Erythroblast (primary cell): ENCODE measurements around the gene IGHMBP2.
"Not testable (repeated sequence)": the region's sequence is repeated elsewhere in the genome, so short reads cannot be mapped to it uniquely, and the experiment has no call there.

Source experiments
- DNase-seq, 2 experiments: peaks; one replicate each; lab custom pipeline; 2025; lab: John Stamatoyannopoulos, UW
- GATA1 ChIP-seq: IDR thresholded peaks from 2 replicates; pipeline ENCODE4 v1.6.1; 2011; ENCODE audit warnings: low read depth, mild to moderate bottlenecking, control low read depth, low read length, moderate library complexity
- POLR2A ChIP-seq: IDR thresholded peaks from 2 replicates; pipeline ENCODE4 v1.6.1; 2011; ENCODE audit warnings: mild to moderate bottlenecking, low read length

The IGHMBP2 gene

DNA sequence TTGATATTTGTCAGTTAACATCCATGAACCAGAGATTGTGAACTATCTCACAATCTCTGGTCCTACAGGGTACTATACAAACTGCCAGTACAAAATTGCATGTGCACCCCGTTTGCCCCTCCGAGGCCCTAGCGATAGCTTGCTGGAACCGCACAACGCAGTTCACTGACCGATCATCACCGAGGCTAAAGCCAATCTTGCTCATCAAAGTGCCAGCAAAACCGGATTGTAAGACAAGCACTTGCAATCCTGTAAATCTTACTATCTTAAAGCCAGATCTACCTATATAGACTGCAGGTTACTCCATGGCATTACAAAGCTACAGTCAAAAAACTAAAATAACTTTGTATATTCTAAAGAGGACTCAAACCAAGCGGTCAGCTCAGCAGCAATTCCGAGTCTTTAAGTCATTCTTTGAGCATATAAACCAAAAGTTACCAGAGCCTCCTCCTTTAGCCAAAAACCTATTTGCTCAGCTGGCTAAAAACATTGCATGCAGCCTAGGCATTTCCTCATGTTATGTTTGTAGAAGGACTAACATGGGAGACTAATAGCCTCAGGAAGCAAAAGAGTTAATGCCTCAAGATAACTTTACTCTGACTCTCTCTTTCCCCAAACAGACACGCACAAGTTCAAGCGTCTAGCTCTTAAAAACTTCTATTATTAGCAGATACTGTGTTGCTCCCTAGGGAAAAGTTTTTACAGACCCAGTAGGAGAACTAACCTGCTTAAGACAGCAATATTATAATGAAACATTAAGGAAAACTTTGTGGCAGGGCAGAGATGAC is 31.3 kb upstream of the IGHMBP2 start:
- DNase-seq = no peak
- TF ChIP-seq GATA1 (no peak), POLR2A (no peak)

- no peak for DNase-seq
- no peak for TF ChIP-seq POLR2A
- TF ChIP-seq GATA1 = no peak
These were observed 25.7 kb upstream of the IGHMBP2 start for GRCh38 chr11:68878022-68878421.

DNA sequence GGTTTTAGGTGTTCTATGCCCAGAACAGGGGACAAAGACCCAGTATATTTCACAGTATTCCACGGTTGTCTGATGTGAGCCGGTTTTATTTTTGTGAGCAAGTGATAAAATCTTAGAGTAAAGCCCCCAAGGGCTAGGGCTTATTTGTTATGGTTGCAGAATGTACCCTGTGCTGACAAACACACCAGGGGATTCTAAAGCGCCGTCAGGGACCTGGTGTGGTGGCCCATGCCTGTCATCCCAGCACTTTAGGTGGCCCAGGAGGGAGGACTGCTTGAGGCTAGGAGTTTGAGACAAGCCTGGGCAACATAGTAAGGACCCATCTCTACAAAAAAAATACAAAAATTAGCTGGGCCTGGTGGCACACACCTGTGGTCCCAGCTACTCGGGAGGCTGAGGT is 22.8 kb upstream of the IGHMBP2 start:
- TF ChIP-seq POLR2A (no peak), GATA1 (no peak)
- DNase-seq = no peak

DNA sequence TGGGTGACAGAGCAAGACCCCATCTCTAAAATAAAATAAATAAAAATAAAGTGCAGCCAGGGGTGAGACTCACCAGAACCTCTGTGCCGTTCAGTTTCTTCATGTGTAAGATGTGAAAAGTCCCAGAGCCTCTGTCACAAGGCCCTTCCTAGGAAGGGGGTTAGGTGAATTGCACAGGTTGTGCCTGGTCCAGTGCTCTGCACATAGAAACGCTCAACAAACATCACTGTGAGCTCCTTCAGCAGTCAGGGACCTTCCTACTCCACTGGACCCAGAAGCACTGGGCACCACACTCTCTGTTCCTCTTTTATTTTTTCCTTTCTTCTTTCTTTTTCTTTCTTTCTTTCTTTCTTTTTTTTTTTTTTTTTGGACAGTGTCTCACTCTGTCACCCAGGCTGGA is 22.4 kb upstream of the IGHMBP2 start:
- no peak for DNase-seq
- TF ChIP-seq POLR2A = no peak
- no peak for TF ChIP-seq GATA1

- TF ChIP-seq GATA1 (no peak), POLR2A (no peak)
These were observed 21.3 kb upstream of the IGHMBP2 start for GRCh38 chr11:68882391-68882790.

DNA sequence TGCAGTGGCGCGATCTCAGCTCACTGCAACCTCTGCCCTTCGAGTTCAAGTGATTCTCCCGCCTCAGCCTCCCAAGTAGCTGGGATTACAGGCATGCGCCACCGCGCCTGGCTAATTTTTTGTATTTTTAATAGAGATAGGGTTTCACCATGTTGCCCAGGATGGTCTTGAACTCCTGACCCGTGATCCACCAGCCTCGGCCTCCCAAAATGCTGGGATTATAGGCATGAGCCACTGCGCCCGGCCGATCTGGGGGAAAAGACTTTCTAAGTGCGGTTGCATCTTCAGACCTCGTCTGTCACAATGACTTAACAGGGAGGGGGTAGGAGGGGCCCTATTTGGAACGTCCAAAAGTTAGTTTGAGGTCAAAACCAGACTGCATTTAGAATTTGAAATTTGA is 18.9 kb upstream of the IGHMBP2 start:
- not testable (repeated sequence) for DNase-seq

More at GRCh38 chr11:68882391-68882790, 21.3 kb upstream of the IGHMBP2 start:
- no peak for DNase-seq

DNA sequence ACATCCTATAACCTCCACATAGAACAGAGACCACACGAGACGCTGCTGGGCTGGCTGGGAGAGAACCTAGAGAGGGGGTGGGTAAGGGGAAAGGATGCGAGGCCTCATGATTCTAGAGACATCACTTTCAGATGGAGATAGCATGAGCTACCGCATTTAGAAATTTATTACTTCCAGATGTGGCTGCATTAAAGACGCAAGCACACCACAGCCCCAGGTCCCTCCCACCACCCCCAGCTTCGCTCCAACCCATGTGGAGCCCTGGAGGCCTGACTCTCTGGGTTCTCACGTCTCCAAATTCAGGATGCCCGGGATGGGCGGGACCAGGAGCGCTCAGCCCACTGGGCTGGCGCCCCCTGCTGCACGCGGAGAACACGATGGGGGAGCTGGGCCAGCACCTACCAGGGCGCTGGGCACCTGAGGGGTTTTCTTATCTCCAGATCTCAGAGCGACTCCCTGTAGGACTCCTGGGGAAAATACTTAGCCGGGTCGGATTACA is 13.7 kb upstream of the IGHMBP2 start:
- no peak for TF ChIP-seq POLR2A
- no peak for TF ChIP-seq GATA1
- peak; percentile 19 for DNase-seq

- TF ChIP-seq GATA1 (no peak), POLR2A (no peak)
- no peak for DNase-seq
These were observed 13.0 kb upstream of the IGHMBP2 start for GRCh38 chr11:68890490-68891231.

DNA sequence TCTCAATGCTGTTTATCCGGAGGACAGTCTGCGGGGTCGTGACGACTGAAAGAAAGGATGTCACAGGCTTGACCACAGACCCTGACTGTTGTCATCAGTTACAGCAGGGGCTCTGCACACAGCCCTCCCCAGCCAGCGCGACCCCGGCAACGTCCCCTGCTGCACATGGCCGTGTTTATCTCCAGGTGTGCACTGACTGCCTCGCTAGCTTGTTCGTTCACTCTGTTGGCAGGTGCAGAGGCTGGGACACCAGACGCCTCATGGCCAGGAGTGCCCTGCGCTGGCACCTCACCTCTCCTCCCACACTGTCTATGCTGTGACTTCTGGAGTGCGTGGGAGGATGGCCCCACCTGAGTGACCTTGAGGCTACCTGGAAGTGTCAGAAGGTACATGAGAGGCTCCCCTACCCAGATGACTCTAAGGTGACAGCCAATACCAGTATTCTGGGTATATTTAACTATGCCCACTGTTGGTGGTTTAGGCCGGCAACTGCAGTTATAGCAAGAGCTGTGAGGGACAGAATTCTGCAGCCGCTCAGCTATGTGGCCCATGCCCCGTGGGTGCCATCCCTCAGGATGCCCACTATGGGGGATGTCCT is 12.2 kb upstream of the IGHMBP2 start:
- no peak for DNase-seq
- TF ChIP-seq GATA1 (no peak), POLR2A (no peak)

- no peak for DNase-seq
- no peak for TF ChIP-seq GATA1
- no peak for TF ChIP-seq POLR2A
These were observed 11.1 kb upstream of the IGHMBP2 start for GRCh38 chr11:68892576-68892975.

GRCh38 chr11:68893282-68893681 is 10.4 kb upstream of the IGHMBP2 start:
- no peak for DNase-seq
- TF ChIP-seq GATA1 = no peak
- TF ChIP-seq POLR2A = no peak

- DNase-seq = no peak
- TF ChIP-seq GATA1 = no peak
These were observed 7.3 kb upstream of the IGHMBP2 start for GRCh38 chr11:68896171-68896959.

- DNase-seq = no peak
- no peak for TF ChIP-seq POLR2A
- no peak for TF ChIP-seq GATA1
These were observed 6.2 kb upstream of the IGHMBP2 start for GRCh38 chr11:68897441-68897840.

DNA sequence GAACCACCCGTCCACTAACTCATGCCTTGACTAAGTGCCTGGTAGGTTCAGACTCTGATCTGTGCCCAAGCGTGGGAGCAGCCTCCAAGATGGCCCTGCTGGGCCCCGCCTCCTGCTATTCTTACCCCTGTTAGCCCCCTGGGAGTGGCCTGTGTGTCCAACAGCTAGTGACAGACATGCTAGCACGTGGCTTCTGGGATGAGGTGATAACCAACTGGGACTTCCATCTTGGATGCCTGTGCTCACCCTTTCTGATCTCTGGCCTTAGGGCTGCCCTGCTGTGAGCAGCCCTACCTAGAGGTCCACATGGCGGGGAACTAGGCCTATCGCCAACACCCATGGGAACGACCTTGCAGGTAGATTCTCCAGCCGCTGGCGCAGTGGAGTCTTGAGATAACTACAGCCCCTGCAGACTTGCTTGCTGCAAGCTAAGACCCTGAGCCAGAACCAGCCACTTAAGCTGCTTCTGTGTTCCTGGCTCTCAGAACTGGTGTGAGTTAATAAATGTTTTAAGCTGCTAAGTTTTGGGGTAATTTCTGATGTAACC is 2.8 kb upstream of the IGHMBP2 start:
- DNase-seq = peak in 1 of 2 experiments; percentile 54

More for the DNA sequence above, 2.8 kb upstream of the IGHMBP2 start:
- no peak for TF ChIP-seq GATA1
- TF ChIP-seq POLR2A = no peak
